DND-41 (cell line): ENCODE results near the gene PTPN1.

Experiments
- CTCF ChIP-seq: IDR thresholded peaks from 2 replicates; pipeline ENCODE4 v1.5.1; 2012; ENCODE audit warnings: borderline replicate concordance, low read length, moderate library complexity, mild to moderate bottlenecking; ENCODE audit not compliant: poor library complexity, severe bottlenecking; ENCODE audit errors: extremely low read depth
- EZH2 ChIP-seq: IDR thresholded peaks from 3 replicates; pipeline ENCODE4 v1.6.1; 2012; ENCODE audit warnings: borderline replicate concordance, low read depth, mild to moderate bottlenecking, moderate library complexity, low read length, inconsistent platforms; ENCODE audit not compliant: severe bottlenecking

- no peak for TF ChIP-seq CTCF
- TF ChIP-seq EZH2, result no peak
These were observed 53.2 kb downstream of the PTPN1 start for GRCh38 chr20:50563133-50563944.
